DMS 273 (cell line): ENCODE results near the gene NSUN6.
"Not testable (repeated sequence)": the region's sequence is repeated elsewhere in the genome, so short reads cannot be mapped to it uniquely, and the experiment has no call there.

Source experiments
- DNase-seq: peaks from one replicate; lab custom pipeline; 2025; ENCODE audit not compliant: unreplicated experiment; lab: John Stamatoyannopoulos, UW

Gene NSUN6

DNA sequence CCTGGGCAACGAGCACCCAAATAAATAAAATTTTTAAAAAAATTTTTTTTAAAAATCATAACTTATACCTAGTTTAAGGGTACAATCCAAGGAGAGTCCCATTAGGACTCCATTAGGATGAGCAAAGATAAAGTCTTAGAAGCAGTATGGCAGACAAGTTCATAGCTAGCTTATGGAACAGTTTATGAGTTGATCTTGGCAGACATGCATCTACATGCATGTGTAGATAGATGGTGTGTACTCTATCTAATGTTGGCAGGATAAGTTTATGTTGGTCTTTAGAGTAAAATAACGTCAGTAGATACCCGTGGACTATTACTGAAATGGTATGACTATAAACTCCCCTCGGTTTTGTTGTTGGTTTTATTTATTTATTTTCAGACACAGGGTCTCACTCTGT is 40.2 kb downstream of the NSUN6 start:
- no peak for DNase-seq

GRCh38 chr10:18610517-18610916 is 40.9 kb downstream of the NSUN6 start:
- no peak for DNase-seq

GRCh38 chr10:18608596-18608995 is 42.8 kb downstream of the NSUN6 start:
- DNase-seq = no peak

- DNase-seq = peak; percentile 88
Measured at GRCh38 chr10:18607503-18608378, 43.6 kb downstream of the NSUN6 start.

GRCh38 chr10:18606051-18606695 is 45.2 kb downstream of the NSUN6 start:
- no peak for DNase-seq

- DNase-seq = no peak
Measured at GRCh38 chr10:18601321-18601720, 50.1 kb downstream of the NSUN6 start.

- DNase-seq = no peak
Measured at GRCh38 chr10:18599392-18599791, 52.0 kb downstream of the NSUN6 start.

- peak; percentile 16 for DNase-seq
Measured at GRCh38 chr10:18594574-18595156, 56.7 kb downstream of the NSUN6 start.

- DNase-seq = not testable (repeated sequence)
Measured at GRCh38 chr10:18591141-18591540, 60.2 kb downstream of the NSUN6 start.

DNA sequence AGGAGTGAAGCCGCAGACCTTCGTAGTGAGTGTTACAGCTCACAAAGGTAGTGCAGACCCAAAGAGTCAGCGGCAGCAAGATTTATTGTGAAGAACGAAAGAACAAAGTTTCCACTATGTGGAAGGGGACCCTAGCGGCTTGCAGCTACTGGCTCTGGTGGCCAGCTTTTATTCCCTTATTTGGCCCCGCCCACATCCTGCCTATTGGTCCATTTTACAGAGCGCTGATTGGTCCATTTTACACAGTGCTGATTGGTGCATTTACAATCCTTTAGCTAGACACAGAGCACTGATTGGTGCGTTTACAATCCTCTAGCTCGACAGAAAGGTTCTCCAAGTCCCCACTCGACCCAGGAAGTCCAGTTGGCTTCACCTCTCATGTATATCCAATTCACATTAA is 64.8 kb downstream of the NSUN6 start:
- not testable (repeated sequence) for DNase-seq

GRCh38 chr10:18583575-18584270 is 67.7 kb downstream of the NSUN6 start:
- peak; percentile 3 for DNase-seq

- DNase-seq = no peak
Measured at GRCh38 chr10:18582803-18583202, 68.6 kb downstream of the NSUN6 start.

GRCh38 chr10:18577823-18578685 is 73.3 kb downstream of the NSUN6 start:
- no peak for DNase-seq

DNA sequence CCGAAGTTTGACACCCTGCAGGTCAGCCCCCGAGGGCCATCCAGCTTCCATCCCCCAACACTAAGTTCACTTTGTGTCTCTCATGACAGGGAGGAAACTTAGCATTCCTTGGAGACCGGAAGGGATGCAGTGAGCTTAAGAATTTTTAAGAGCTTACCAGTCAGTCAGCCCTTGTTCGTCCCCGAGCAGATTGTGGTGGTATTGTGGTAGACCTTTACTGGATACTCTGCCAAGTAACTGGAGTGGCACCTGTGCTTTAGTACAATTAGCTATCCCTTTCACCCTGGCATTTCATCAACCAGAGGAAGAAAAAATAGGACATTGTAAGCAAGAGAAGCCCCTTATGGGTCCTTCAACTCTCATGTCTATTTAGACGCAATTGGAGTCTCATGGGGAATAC is 74.8 kb downstream of the NSUN6 start:
- no peak for DNase-seq

GRCh38 chr10:18572959-18573561 is 78.3 kb downstream of the NSUN6 start:
- DNase-seq = no peak

DNA sequence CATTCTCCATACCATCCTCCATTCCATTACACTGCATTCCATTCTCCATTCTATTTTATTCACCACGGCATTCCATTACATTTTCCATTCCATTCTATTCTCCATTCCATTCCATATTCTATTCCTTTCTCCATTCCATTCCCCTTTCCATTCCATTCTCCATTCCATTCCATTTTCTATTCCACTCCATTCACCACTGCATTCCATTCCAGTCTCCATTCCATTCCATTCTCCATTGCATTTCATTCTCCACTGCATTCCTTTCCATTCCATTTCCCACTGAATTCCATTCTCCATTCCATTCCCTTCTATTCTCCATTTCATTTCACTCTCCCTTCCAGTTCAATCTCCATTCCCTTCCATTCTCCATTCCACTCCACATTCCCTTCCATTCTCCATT is 79.6 kb downstream of the NSUN6 start:
- DNase-seq = no peak

DNA sequence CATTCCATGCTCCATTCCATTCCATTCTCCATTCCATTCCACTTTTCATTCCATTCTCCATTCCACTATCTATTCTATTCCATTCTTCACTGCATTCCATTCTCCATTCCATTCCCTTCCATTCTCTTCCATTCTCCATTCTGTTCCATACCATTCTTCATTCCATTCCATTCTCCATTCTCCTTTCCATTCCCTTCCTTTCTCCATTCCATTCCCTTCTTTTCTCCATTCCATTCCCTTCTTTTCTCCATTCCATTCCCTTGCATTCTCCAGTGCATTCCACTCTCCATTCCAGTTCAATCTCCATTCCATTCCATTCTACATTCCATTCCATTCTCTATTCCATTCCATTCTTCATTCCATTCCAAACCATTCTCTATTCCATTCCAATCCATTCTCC is 80.3 kb downstream of the NSUN6 start:
- no peak for DNase-seq

- DNase-seq = not testable (repeated sequence)
Measured at GRCh38 chr10:18570386-18570785, 81.0 kb downstream of the NSUN6 start.

DNA sequence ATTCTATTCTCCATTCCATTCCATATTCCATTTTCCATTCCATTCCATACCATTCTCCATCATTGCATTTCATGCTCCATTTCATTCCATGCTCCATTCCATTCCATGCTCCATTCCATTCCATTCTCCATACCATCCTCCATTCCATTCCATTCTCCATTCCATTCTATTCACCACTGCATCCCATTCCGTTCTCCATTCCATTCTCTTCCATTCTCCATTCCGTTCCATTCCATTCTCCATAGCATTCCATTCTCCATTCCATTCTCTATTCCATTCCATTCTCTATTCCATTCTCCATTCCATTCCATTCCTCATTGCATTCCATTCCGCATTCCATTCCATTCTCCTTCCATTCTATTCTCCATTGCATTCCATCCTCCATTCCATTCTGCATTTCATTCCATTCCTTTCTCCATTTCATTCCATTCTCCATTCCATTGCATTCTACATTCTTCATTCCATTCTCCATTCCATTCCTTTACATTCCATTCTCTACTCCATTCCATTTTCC is 84.0 kb downstream of the NSUN6 start:
- DNase-seq = no peak

DNA sequence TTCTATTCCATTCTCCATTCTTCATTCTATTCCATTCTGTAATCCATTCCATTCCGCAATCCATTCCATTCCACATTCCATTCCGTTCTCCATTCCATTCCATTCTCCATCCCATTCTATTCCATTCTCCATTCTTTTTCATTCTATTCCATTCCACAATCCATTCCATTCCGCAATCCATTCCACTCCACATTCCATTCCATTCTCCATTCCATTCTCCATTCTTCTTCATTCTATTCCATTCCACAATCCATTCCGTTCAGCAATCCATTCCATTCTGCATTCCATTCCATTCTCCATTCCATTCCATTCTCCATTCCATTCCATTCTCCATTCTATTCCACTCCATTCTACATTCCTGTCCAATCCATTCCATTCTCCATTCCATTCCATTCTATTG is 85.2 kb downstream of the NSUN6 start:
- DNase-seq = no peak
